Small intestine (tissue), 7 donors: ENCODE data around the gene C19orf33. TPM values are rescaled to one million over a fixed set of nuclear protein-coding genes. Genes with fewer than 3 reads are reported as not detected.

Experiments used
- DNase-seq, 2 donors: peaks; one replicate each; pipeline versions ENCODE4 v3.0.0 to v3.0.0-alpha.2; 2013
- FAIRE-seq: peaks from 2 replicates; lab custom pipeline; 2012; peaks lifted over from hg19 to GRCh38; lab: Jason Lieb, UNC
- H3K27ac ChIP-seq, 3 donors: one replicate each; pipeline ENCODE4 v1.5.1; 2013; ENCODE audit warnings: low read length in 2 of 3, mild to moderate bottlenecking in 2 of 3, control low read depth in 1 of 3, inconsistent platforms in 1 of 3, low read depth in 1 of 3, moderate library complexity in 1 of 3
- H3K27me3 ChIP-seq, 3 donors: one replicate each; pipeline ENCODE4 v1.6.1; 2013; ENCODE audit warnings: low read length in 3 of 3, inconsistent platforms in 1 of 3; ENCODE audit not compliant: control insufficient read depth in 3 of 3, insufficient read depth in 3 of 3
- H3K36me3 ChIP-seq, 3 donors: one replicate each; pipeline ENCODE4 v1.6.1; 2013; ENCODE audit warnings: low read length in 3 of 3, inconsistent platforms in 1 of 3, low read depth in 1 of 3, mild to moderate bottlenecking in 1 of 3, moderate library complexity in 1 of 3; ENCODE audit not compliant: control insufficient read depth in 3 of 3, insufficient read depth in 2 of 3
- H3K4me1 ChIP-seq, 3 donors: one replicate each; pipeline ENCODE4 v1.6.1; 2013; ENCODE audit warnings: low read length in 2 of 3, inconsistent platforms in 1 of 3, low read depth in 1 of 3, mild to moderate bottlenecking in 1 of 3, moderate library complexity in 1 of 3; ENCODE audit not compliant: control insufficient read depth in 3 of 3, insufficient read depth in 2 of 3
- H3K4me3 ChIP-seq, 3 donors: one replicate each; pipeline ENCODE4 v1.5.1; 2013; ENCODE audit warnings: low read length in 3 of 3, control low read depth in 1 of 3, inconsistent platforms in 1 of 3, low read depth in 1 of 3, mild to moderate bottlenecking in 1 of 3, moderate library complexity in 1 of 3
- H3K9me3 ChIP-seq, 2 donors: one replicate each; pipeline ENCODE4 v1.6.1; 2013; ENCODE audit warnings: low read depth in 1 of 2, low read length in 1 of 2; ENCODE audit not compliant: control insufficient read depth in 2 of 2, insufficient read depth in 1 of 2
- WGBS, 3 donors: extraction: QIAGEN DNeasy Blood & Tissue Kit; methylation state at CpG; one replicate each; pipeline ENCODE4 v1.1.7; 2013; 5-methylcytosine and 5-hydroxymethylcytosine counted together
- polyA plus RNA-seq, 4 donors: library from polyadenylated mRNA; stranded (reverse) in 3 of 4; unstranded in 1 of 4; fragments of 200-250 nt in 3 of 4; fragments of 120-200 nt in 1 of 4; gene quantifications; one replicate each; pipeline versions ENCODE4 v1.2.1 to v1.2.3, GENCODE V29; 2013
- donor health status: healthy with polysubstance abuse.
- donor health status: control.
- donor health status: control.
- donor health status: Bipolar disorder and iron deficiency.
- donor health status: healthy.

The C19orf33 gene
- polyA plus RNA-seq, 4 donors: 410 to 2,753 (median 1,138) TPM

- FAIRE-seq: no peak
- H3K27ac ChIP-seq: peak overlapping the region; percentile 79 to 87 (median 83)
- no peaks in the 10 kb centered on the region for H3K27me3 ChIP-seq
- no peaks in the 10 kb centered on the region for H3K9me3 ChIP-seq
- H3K4me3 ChIP-seq: no peak overlapping the region
- DNase-seq: peak; percentile 90 to 98
- WGBS, 3 donors: 21 to 39% (median 28%) methylated on average over 2 of the region's 2 CpGs
- peaks cover 0 to 29% (median 0%) of the 10 kb centered on the region in 3 donors for H3K36me3 ChIP-seq
- H3K4me1 ChIP-seq: peaks cover 2 to 43% (median 4%) of the 10 kb centered on the region in 3 donors
Observed at GRCh38 chr19:38273499-38273898, 30.6 kb upstream of the C19orf33 start.

DNA sequence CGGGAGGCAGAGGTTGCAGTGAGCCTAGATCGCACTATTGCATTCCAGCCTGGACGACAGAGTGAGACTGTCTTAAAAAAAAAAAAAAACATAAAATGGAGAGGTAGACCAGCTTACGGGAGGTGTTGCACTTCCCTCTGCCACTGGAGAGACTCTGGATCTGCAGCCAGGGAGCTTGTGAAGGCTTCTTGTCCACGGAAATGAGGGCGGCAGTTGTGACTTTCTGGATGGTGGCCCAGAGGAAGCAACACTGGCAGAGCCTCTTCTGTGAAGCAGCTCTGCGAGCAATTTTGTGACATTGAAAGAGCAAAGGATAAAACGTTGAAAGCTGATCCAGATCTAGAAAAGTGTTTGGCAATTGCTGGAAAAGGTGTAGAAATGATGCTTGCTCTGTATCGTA is 29.3 kb upstream of the C19orf33 start:
- FAIRE-seq (no peak), DNase-seq (peak in 1 of 2 donors; percentile 46)
- 22 to 50% (median 32%) methylated on average over 9 of the region's 9 CpGs for WGBS, 3 donors

DNA sequence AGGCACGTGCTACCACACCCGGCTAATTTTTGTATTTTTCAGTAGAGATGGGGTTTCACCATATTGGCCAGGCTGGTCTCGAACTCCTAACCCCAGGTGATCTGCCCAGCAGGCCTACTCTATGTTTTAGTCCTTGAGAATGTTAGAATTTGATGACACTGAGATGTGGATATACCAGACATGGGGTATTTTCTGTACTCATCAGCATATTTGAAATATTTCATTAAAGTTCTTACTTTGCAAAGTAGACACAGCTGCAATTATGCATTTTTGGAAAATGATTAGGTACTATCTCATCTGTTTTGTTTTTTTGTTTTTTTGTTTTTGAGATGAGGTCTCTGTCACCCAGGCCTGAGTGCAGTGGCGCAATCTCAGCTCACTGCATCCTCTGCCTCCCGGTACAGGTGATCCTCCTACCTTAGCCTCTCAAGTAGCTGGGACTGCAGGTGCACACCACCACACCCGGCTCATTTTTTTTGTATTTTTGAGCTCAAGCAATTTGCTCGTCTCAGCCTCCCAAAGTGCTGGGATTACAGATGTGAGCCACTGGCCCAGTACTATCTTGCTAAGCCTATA is 27.0 kb upstream of the C19orf33 start:
- Histone ChIP-seq H3K4me1 (peaks cover 2 to 28% (median 2%) of the 10 kb centered on the region in 3 donors), H3K27ac (peak overlapping the region in 1 of 3 donors; percentile 42), H3K36me3 (peaks cover 0 to 46% (median 0%) of the 10 kb centered on the region in 3 donors), H3K4me3 (no peak overlapping the region), H3K27me3 (no peaks in the 10 kb centered on the region), H3K9me3 (no peaks in the 10 kb centered on the region)
- DNase-seq (no peak), FAIRE-seq (no peak)
- WGBS, 3 donors: 90 to 94% (median 91%) methylated on average over 7 of the region's 7 CpGs

More for the DNA sequence above, 29.3 kb upstream of the C19orf33 start:
- no peak overlapping the region for H3K4me3 ChIP-seq
- H3K4me1 ChIP-seq: peaks cover 2 to 37% (median 4%) of the 10 kb centered on the region in 3 donors
- peaks cover 0 to 37% (median 0%) of the 10 kb centered on the region in 3 donors for H3K36me3 ChIP-seq
- peak overlapping the region; percentile 59 to 83 (median 64) for H3K27ac ChIP-seq
- no peaks in the 10 kb centered on the region for H3K9me3 ChIP-seq
- no peaks in the 10 kb centered on the region for H3K27me3 ChIP-seq

GRCh38 chr19:38277549-38277948 is 26.5 kb upstream of the C19orf33 start:
- 53 to 60% (median 55%) methylated on average over 5 of the region's 5 CpGs for WGBS, 3 donors
- DNase-seq (no peak), FAIRE-seq (no peak)
- Histone ChIP-seq H3K4me1 (peaks cover 2 to 24% (median 2%) of the 10 kb centered on the region in 3 donors), H3K27me3 (no peaks in the 10 kb centered on the region), H3K36me3 (peaks cover 0 to 51% (median 0%) of the 10 kb centered on the region in 3 donors), H3K4me3 (no peak overlapping the region), H3K9me3 (no peaks in the 10 kb centered on the region), H3K27ac (peak overlapping the region in 1 of 3 donors; percentile 42)

GRCh38 chr19:38277969-38278680 is 25.9 kb upstream of the C19orf33 start:
- Histone ChIP-seq H3K27me3 (no peaks in the 10 kb centered on the region), H3K27ac (peak overlapping the region in 2 of 3 donors; percentile 15 to 63), H3K9me3 (no peaks in the 10 kb centered on the region), H3K36me3 (peaks cover 0 to 57% (median 0%) of the 10 kb centered on the region in 3 donors), H3K4me3 (no peak overlapping the region), H3K4me1 (peaks cover 2 to 22% (median 2%) of the 10 kb centered on the region in 3 donors)
- FAIRE-seq (no peak), DNase-seq (peak in 1 of 2 donors; percentile 66)
- 28 to 59% (median 38%) methylated on average over 9 of the region's 9 CpGs for WGBS, 3 donors

- Histone ChIP-seq H3K4me3 (no peak overlapping the region), H3K4me1 (peaks cover 2 to 17% (median 2%) of the 10 kb centered on the region in 3 donors), H3K36me3 (peaks cover 0 to 62% (median 0%) of the 10 kb centered on the region in 3 donors), H3K27ac (no peak overlapping the region), H3K9me3 (no peaks in the 10 kb centered on the region), H3K27me3 (no peaks in the 10 kb centered on the region)
- WGBS, 3 donors: 54 to 61% (median 54%) methylated on average over 2 of the region's 2 CpGs
- FAIRE-seq (no peak), DNase-seq (no peak)
Observed at GRCh38 chr19:38278751-38279150, 25.3 kb upstream of the C19orf33 start.

DNA sequence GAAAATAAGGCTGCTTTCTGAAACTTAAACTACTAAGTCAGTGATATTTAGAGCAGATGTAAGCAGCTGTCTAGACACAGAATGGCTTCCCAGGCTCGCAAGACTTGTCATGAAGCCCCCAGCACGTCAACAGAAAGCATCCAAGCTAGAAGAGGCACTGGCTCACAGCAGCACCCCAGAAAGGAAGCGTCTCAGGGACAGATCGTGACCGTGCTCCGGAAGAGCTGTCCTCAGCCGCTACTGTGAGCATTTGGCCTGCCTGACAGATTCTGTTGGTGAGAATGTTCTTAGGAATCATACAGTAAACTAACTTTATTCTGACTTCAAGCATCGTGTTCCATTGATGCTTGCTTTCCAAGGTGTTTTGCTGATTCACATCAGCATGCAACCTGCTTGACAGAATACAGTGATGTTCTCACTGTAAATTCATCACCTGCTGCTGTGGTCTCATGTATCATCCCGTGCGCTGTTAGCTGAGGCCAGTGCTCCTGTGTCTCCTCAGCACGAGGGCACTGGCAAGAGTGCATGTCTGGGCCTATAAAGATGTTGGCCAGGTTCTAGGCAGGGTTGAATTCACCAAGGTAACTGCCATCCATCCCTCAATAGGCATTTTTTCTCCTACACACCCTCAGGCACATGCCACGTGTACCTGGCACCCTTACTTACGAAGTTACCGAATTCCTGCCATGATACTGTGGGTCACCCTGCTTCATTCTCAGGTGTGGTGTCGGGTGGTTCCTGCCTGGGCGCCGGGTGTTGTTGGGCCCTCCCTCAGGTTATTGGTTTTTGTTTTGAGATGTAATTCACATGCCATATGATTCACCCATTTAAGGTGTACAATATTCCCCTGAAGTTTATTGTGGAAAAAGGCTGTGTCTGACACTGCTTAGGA is 23.8 kb upstream of the C19orf33 start:
- H3K27ac ChIP-seq: no peak overlapping the region
- H3K4me3 ChIP-seq: no peak overlapping the region
- H3K36me3 ChIP-seq: peaks cover 0 to 70% (median 4%) of the 10 kb centered on the region in 3 donors
- H3K27me3 ChIP-seq: no peaks in the 10 kb centered on the region
- H3K9me3 ChIP-seq: no peaks in the 10 kb centered on the region
- peaks cover 0 to 5% (median 2%) of the 10 kb centered on the region in 3 donors for H3K4me1 ChIP-seq
- no peak for FAIRE-seq
- 72 to 74% (median 74%) methylated on average over 17 of the region's 17 CpGs for WGBS, 3 donors
- DNase-seq: no peak
